ENCODE data around the gene MANBA.
"Not testable (repeated sequence)": the region's sequence is repeated elsewhere in the genome, so short reads cannot be mapped to it uniquely, and the experiment has no call there.

The MANBA gene

DNA sequence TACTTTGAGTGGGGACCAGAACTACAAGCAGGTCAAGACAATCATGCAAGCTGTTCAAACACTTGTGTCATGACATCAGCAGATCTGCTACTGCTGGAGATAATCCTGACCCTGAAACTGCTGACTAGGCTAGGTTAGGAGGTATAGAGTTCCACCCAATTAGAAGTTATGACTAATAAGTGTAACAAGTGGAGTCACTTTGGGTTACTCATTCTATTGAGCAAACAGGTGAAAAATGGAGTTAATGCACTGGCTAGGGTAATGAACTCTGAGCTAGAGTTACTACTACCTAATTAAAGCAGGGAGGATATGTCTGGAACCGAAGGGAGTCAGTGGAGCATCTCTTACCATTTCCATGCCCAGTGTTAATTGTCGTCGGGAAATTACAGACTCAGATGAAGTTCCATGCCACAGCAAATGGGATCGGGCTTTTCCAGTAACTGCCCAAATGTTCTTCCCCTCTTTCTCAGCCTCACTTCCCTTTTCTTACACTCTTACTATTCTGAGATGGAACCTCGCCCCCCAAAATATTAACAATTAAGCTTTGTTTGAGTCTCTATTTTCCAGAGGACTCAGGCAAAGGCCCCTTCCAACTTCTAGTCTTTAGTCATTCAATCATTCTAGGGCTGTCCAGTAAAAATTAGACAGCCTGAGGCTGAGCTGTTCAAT lies 19.8 kb upstream of the MANBA start:
- Mint-ChIP-seq H3K27ac (no peak overlapping the region), H3K4me3 (no peak overlapping the region), H3K36me3 (peaks cover 8% of the 10 kb centered on the region), H3K4me1 (no peaks in the 10 kb centered on the region), H3K9me3 (no peaks in the 10 kb centered on the region)
- DNase-seq (ENCODE audit: low spot score in 2 of 2) (no peak), ATAC-seq (peak; percentile 95)

DNA sequence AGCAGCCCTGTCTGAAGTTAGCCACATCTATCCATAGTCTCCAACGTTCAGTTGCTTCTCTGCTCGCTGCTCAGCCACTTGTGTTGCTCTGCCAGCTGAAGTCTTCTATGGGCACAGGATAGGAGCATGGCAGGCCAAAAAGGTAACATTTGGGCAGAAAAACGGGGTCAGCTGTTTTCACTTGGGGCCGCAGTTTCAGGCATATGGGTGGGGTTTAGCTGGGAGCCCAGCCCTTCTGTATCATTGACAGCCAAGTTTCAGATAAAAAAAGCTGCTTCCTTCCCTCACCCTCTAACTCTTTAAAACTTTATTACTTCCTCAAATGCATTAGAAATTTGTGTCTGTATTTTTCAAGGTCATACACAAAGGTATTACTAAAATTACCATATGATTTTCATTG lies 18.4 kb upstream of the MANBA start:
- no peak for DNase-seq (ENCODE audit: low spot score in 2 of 2)
- no peak for ATAC-seq
- Mint-ChIP-seq H3K9me3 (no peaks in the 10 kb centered on the region), H3K4me1 (no peaks in the 10 kb centered on the region), H3K27ac (no peak overlapping the region), H3K4me3 (no peak overlapping the region), H3K36me3 (peaks cover under 1% of the 10 kb centered on the region)

DNA sequence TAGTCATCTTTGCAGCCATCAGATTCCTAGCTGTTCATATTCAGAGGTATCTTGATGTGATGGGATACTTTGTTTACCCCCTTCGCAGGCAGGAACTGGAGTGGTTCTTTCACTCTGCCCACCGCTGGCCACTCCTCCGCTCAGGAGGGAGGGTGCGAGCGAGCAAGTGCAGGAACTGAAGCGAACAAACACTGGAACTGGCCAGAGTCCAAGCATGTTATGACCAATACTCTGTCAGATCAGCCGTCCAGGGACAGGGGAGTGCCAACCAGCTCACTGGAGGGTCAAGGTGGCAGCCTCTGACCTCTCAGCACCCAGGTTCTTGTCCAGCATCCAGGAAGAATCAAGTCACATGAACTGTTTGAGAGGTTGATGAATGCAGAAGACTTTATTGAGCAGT lies 18.0 kb upstream of the MANBA start:
- no peaks in the 10 kb centered on the region for H3K4me1 Mint-ChIP-seq
- no peak overlapping the region for H3K4me3 Mint-ChIP-seq
- ATAC-seq (no peak), DNase-seq (ENCODE audit: low spot score in 2 of 2) (no peak)
- no peak overlapping the region for H3K27ac Mint-ChIP-seq
- no peaks in the 10 kb centered on the region for H3K36me3 Mint-ChIP-seq
- no peaks in the 10 kb centered on the region for H3K9me3 Mint-ChIP-seq

DNA sequence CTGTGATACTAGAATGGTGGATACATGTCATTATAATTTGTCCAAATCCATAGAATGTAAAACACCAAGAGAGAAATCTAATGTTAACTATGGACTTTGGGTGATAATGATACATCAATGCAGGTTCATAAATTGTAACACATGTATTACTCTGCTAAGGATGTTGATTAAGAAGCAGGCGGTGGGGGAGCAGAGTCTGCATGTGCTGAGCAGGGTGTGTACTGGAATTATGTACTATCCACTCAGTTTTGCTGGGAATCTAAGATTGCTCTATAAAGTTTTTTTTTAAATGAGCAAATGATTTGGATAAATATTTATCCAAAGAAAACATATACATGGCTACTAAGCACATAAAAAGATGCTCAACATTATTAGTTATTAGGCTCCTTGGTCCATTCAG lies 15.0 kb upstream of the MANBA start:
- Mint-ChIP-seq H3K36me3 (no peaks in the 10 kb centered on the region), H3K27ac (no peak overlapping the region), H3K9me3 (no peaks in the 10 kb centered on the region), H3K4me3 (no peak overlapping the region), H3K4me1 (no peaks in the 10 kb centered on the region)
- ATAC-seq, result no peak
- DNase-seq (ENCODE audit: low spot score in 2 of 2), result no peak

DNA sequence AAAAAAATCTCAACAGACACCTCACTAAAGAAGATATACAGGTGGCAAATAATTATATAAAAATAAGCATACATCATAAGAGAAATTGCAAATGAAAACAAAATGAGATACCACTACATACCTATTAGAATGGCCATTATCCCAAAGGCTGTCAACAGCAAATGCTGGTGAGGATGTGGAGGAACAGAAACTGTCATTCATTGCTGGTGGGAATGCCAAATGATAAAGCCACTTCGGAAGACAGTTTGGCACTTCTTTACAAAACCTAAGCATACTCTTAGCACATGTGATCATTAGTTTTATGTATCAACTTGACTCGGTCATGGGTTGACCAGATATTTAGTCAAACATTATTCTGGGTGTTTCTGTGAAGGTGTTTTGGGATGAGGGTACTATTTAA lies 13.5 kb upstream of the MANBA start:
- H3K36me3 Mint-ChIP-seq, result no peaks in the 10 kb centered on the region
- no peaks in the 10 kb centered on the region for H3K9me3 Mint-ChIP-seq
- no peak overlapping the region for H3K27ac Mint-ChIP-seq
- DNase-seq (ENCODE audit: low spot score in 2 of 2), result no peak
- H3K4me3 Mint-ChIP-seq, result no peak overlapping the region
- H3K4me1 Mint-ChIP-seq, result no peaks in the 10 kb centered on the region
- no peak for ATAC-seq

DNA sequence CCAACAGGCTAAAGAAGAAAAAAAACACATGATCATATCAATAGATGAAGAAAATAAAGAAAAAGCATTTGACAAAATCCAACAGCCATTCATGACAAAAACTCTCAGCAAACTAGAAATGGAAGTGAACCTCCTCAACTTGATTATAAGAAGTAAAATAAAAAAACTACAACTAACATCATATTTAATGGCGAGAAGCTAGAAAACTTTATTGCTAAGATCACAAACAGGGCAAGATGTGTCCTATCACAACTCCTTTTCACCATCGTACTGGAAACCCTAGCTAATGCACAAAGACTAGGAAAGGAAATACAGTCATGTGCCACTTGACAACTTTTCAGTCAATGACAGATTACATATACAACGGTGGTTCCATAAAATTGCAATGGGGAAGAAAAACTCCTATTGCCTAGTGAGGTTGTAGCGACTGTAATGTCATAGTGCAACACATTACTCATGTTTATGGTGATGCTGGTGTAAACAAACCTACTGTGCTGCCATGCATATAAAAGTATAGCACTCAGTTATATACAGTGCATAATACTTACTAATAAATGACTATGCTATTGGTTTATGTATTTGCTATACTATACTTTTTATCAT lies 12.1 kb upstream of the MANBA start:
- H3K4me1 Mint-ChIP-seq, result no peaks in the 10 kb centered on the region
- ATAC-seq (no peak), DNase-seq (ENCODE audit: low spot score in 2 of 2) (no peak)
- no peaks in the 10 kb centered on the region for H3K36me3 Mint-ChIP-seq
- no peaks in the 10 kb centered on the region for H3K9me3 Mint-ChIP-seq
- H3K27ac Mint-ChIP-seq, result no peak overlapping the region
- H3K4me3 Mint-ChIP-seq, result no peak overlapping the region

DNA sequence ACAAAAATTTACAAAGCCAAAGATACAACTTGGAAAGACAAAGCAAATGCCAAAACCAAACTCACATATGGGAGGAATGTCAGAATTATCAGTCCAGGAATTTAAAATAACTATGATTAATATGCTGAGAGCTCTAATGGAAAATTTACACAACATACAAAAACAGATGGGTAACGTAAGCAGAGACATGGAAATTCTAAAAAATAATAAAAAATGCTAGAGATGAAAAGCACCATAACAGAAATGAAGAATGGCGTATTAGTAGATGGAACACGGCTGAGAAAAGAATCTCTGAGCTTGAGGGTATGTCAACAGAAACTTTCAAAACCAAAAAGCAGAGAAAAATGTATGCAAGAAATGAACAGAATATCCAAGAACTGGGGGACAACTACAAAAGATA lies 4.1 kb upstream of the MANBA start:
- Mint-ChIP-seq H3K9me3 (no peaks in the 10 kb centered on the region), H3K4me1 (peaks cover 12% of the 10 kb centered on the region), H3K4me3 (no peak overlapping the region), H3K27ac (no peak overlapping the region), H3K36me3 (no peaks in the 10 kb centered on the region)
- no peak for DNase-seq (ENCODE audit: low spot score in 2 of 2)
- no peak for ATAC-seq

DNA sequence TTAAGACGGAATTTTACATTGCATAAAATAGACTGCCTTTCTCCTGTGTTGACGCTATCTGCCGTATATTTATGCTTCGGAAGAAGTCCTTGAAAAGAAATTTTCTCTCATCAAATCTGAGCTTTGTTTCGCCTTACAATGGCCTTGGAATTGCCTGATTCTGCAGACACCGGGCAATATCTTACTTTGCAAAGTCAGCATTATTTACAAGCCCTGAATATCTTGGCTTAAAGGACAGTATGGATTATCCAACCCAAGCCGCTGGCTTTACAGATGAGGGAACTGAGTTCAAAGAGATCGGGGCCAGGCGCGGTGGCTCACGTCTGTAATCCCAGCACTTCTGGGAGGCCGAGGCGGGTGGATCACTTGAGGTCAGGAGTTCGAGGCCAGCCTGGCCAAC lies 1.1 kb upstream of the MANBA start:
- H3K4me3 Mint-ChIP-seq, result peak overlapping the region; percentile 92
- DNase-seq (ENCODE audit: low spot score in 2 of 2) (no peak), ATAC-seq (no peak)
- no peaks in the 10 kb centered on the region for H3K9me3 Mint-ChIP-seq
- peaks cover 38% of the 10 kb centered on the region for H3K4me1 Mint-ChIP-seq
- H3K36me3 Mint-ChIP-seq, result no peaks in the 10 kb centered on the region
- H3K27ac Mint-ChIP-seq, result no peak overlapping the region

DNA sequence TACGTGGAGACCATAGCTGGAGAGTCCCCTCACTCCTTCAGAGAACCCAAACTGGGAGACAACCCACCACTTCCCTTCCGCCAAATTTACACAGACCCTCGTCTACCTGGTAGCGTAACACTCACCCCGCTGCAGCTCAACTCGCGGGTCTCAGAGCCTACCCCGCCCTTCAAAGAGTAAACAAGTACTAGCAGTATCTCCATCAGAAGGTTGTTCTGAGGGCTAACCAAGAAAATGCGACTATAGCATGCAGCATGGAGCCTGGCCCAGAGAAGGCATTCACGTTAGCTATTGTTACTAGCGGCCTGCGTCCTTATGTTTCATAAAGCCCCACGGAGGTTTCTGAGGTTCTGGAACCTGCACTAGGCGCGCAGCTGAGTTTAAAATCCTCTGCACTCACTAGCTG lies 531 bp upstream of the MANBA start:
- DNase-seq (ENCODE audit: low spot score in 2 of 2), result no peak
- Mint-ChIP-seq H3K4me1 (peaks cover 38% of the 10 kb centered on the region), H3K4me3 (peak overlapping the region; percentile 92), H3K9me3 (no peaks in the 10 kb centered on the region), H3K27ac (peak overlapping the region; percentile 86), H3K36me3 (no peaks in the 10 kb centered on the region)
- ATAC-seq, result no peak

DNA sequence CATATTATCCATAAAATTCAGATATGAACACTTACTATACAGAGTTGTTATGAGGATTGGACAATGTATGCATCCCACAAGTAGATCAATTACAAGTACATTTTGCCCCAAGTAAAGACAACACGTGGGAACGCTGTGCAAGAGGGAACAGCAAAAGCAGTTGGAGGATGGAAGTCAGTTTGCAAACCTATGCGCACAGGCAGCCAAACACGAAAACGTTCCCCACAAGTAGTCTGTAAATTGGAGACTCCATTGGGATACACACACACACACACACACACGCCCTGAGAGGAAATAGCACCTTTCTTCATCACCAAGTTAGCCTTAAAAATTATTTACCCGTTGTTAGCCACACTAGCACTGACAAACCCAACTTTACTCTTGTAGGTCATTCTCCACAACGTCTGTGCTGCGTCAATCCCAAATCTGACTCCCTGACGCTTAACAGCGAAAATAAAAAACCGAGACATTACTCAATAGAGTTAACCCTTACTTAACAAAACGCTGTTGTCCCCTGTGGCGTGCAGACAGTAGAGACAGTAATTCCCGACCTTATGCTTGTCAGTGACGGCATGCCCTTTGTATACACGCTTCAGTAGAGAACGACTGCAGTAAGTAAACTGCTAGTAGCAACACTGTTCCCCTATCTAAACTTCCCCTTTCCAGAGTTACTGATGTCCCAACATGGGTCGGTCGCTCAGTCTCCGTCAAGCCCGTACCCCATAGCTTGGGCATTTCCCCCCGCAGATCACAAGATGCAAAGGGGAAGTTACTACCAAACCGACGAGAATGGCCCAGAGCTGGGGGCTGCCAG lies 730 bp downstream of the MANBA start:
- H3K4me1 Mint-ChIP-seq, result peaks cover 38% of the 10 kb centered on the region
- H3K9me3 Mint-ChIP-seq, result no peaks in the 10 kb centered on the region
- ATAC-seq, result peak; percentile 67
- no peaks in the 10 kb centered on the region for H3K36me3 Mint-ChIP-seq
- DNase-seq (ENCODE audit: low spot score in 2 of 2), result no peak
- peak overlapping the region; percentile 86 for H3K27ac Mint-ChIP-seq
- H3K4me3 Mint-ChIP-seq, result peak overlapping the region; percentile 92

DNA sequence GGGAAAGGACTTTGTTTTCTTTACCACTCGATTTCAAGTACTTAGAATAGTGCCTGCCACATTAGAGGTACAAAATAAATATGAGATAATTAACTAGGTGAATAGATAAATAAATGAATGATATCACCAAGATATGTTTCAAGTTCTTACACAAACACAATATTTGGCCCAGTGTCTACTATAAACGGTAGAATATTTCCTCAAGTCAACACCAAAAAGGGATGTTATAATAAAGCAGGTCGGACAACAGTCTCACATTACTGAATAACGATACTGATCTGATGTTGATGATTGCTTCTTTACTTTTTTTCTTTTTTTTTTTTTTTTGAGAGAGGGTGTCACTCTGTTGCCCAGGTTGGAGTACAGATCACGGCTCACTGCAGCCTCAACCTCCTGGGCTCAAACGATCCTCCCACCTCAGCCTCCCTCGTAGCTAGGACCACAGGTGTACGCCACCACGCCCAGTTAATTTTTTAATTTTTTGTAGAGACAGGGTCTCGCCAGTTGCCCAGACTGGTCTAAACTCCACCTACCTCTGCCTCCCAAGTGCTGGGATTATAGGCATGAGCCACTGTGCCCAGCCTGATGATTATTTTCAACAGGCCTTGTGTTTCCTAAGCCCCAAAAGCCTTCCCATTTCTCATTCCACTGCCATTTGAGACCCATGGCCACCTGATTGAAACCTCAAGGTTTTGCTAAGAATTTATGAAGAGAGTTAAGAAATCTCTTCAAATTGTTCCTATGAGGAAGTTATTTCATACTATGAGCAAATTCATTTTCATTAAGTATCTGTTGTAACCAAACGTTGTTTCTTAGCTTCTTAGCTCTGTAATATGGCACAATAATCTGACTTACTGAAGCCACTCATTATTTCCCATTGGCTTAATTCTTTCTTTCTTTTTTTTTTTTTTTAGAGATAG lies 2.3 kb downstream of the MANBA start:
- Mint-ChIP-seq H3K4me1 (peaks cover 38% of the 10 kb centered on the region), H3K27ac (no peak overlapping the region), H3K9me3 (no peaks in the 10 kb centered on the region), H3K36me3 (peaks cover 7% of the 10 kb centered on the region), H3K4me3 (no peak overlapping the region)
- ATAC-seq (no peak), DNase-seq (ENCODE audit: low spot score in 2 of 2) (no peak)

DNA sequence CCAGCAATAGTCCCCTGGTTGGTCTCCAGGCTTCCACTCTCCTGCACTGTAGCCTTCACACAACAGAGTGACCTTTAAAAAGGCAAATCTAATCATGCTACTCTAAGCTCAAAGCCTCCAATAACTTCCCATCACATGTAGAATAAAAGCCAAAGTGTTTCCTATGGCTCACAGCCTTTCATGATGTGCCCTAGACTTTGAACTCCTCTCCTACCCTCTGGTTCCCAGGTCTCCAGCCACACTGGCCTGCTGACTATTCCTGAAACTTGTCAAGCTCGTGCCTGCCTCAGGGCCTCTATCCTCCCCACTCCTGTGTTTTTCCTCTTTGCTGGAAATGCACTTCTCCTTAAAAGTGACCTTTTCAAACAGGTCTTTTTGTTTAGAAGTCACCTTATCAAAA lies 3.1 kb downstream of the MANBA start:
- ATAC-seq, result no peak
- Mint-ChIP-seq H3K27ac (no peak overlapping the region), H3K4me1 (peaks cover 38% of the 10 kb centered on the region), H3K4me3 (no peak overlapping the region), H3K36me3 (peaks cover 11% of the 10 kb centered on the region), H3K9me3 (no peaks in the 10 kb centered on the region)
- DNase-seq (ENCODE audit: low spot score in 2 of 2), result no peak

DNA sequence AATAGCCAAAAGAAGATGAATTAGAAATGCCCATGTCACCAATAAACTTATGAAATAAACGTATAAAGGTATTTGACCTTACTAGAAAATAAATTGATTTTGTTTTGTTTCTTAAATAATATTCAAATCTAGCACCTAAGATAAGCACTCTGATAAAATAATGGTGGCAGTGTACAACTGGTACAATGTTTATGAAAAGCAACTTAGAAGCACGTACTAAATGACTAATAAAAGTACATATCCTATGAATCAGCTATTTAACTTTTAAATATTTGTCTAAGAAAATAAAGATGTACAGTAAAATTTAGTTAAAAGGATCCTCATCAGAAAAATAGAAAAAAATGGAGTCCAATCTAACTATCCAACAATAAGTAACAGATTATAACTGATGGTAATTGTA lies 6.7 kb downstream of the MANBA start:
- Mint-ChIP-seq H3K36me3 (peaks cover 11% of the 10 kb centered on the region), H3K4me1 (peaks cover 17% of the 10 kb centered on the region), H3K27ac (no peak overlapping the region), H3K9me3 (no peaks in the 10 kb centered on the region), H3K4me3 (no peak overlapping the region)
- DNase-seq (ENCODE audit: low spot score in 2 of 2) (no peak), ATAC-seq (no peak)

DNA sequence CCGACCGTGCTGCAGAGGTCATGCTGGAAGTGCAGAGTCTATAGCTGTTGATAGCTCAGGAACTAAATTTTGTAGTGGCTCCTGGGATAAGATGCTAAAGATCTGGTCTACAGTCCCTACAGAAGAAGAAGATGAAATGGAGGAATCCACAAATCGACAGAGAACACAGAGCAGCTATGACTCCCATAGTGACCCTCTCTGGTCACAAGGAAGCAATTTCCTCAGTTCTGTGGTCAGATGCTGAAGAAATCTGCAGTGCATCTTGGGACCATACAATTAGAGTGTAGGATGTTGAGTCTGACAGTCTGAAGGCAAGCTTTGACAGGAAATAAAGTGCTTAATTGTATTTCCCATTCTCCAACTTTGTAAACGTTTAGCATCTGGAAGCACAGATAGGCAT lies 8.8 kb downstream of the MANBA start:
- Mint-ChIP-seq H3K9me3 (no peaks in the 10 kb centered on the region), H3K4me3 (no peak overlapping the region), H3K36me3 (peaks cover 11% of the 10 kb centered on the region), H3K4me1 (no peaks in the 10 kb centered on the region), H3K27ac (no peak overlapping the region)
- DNase-seq (ENCODE audit: low spot score in 2 of 2), result peak in 1 of 2 donors; percentile 29
- ATAC-seq, result no peak

DNA sequence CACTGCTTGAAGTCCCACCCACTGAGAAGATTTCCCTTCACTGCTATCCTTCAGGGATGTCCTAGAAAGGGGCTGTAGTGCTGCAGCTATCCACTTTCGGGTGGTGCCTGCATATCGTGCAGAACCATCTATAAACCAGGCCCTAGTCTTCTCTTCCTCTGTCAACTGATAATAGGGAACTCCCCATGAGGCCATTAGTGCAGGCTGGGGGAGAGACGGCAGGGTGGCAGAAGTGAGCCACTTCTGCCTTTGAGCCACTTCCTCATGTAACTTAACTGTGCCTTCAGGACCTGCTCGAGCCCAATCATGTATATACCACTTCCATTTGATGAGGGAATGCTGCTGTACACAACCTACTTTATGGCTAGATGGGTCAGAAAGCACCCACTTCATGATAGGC lies 17.4 kb downstream of the MANBA start:
- H3K4me3 Mint-ChIP-seq, H3K27ac Mint-ChIP-seq, ATAC-seq, H3K9me3 Mint-ChIP-seq, H3K36me3 Mint-ChIP-seq: not testable (repeated sequence)
- peak in 1 of 2 donors; percentile 42 for DNase-seq (ENCODE audit: low spot score in 2 of 2)
- peaks cover 20% of the 10 kb centered on the region for H3K4me1 Mint-ChIP-seq

Measured in stimulated activated effector memory CD8-positive, alpha-beta T cell treated with anti-CD3 and anti-CD28 coated beads, Interleukin-12 subunit alpha, Interleukin-12 subunit beta, amount 100 ng/mL, for 72 hours (primary cell).